A673 (cell line): ENCODE results near the gene AKIRIN1. TPM values are rescaled to one million over a fixed set of nuclear protein-coding genes. Genes with fewer than 3 reads are reported as not detected.
A peak's percentile ranks its signal among the peaks of the same experiment; 100 is the strongest.

Source experiments
- BruUV-seq: library from RNA; stranded (reverse); fragments of 400-500 nt; replicated peaks from 2 replicates; lab custom pipeline; 2021; lab: Mats Ljungman, UMichigan
- CTCF ChIA-PET: fragments of 300-600 bp; sonication (Branson Sonifier 250); formaldehyde crosslinking; loops from one replicate; lab custom pipeline; 2022; ENCODE audit warnings: antibody characterized with exemption; lab: Charles Lee
- POLR2A ChIA-PET: fragments of 300-600 bp; sonication (Branson Sonifier 250); formaldehyde crosslinking; loops from one replicate; lab custom pipeline; 2022; ENCODE audit warnings: antibody characterized with exemption; ENCODE audit not compliant: low non-redundant PET; lab: Charles Lee
- DNase-seq: peaks from one replicate; pipeline ENCODE4 v3.0.0-alpha.2; 2015; ENCODE audit warnings: low spot score
- H3K27ac ChIP-seq: fragments of 200-600 bp; sonication (generic); 2 replicates; pipeline ENCODE4 v1.5.1; 2016; ENCODE audit warnings: mixed run types, low read depth, mild to moderate bottlenecking, mixed read lengths, antibody characterized with exemption, low read length; ENCODE audit not compliant: poor library complexity, severe bottlenecking
- H3K27me3 ChIP-seq: fragments of 200-600 bp; sonication (generic); replicated peaks from 2 replicates; pipeline ENCODE4 v1.6.1; 2017; ENCODE audit warnings: mixed run types, low read depth, mild to moderate bottlenecking, mixed read lengths, antibody characterized with exemption, low read length; ENCODE audit not compliant: insufficient read depth, poor library complexity
- H3K36me3 ChIP-seq: fragments of 200-600 bp; sonication (generic); 2 replicates; pipeline ENCODE4 v1.6.1; 2016; ENCODE audit warnings: mixed run types, mild to moderate bottlenecking, mixed read lengths, antibody characterized with exemption, low read length; ENCODE audit not compliant: insufficient read depth, poor library complexity, severe bottlenecking
- H3K4me1 ChIP-seq: fragments of 200-600 bp; sonication (generic); 2 replicates; pipeline ENCODE4 v1.6.1; 2017; ENCODE audit warnings: mixed run types, mild to moderate bottlenecking, mixed read lengths, antibody characterized with exemption, low read length; ENCODE audit not compliant: insufficient read depth, poor library complexity, severe bottlenecking
- H3K4me3 ChIP-seq: fragments of 200-600 bp; sonication (generic); 2 replicates; pipeline ENCODE4 v1.5.1; 2016; ENCODE audit warnings: low read depth, mixed run types, mild to moderate bottlenecking, mixed read lengths, low read length; ENCODE audit not compliant: poor library complexity, severe bottlenecking
- H3K9me3 ChIP-seq: fragments of 200-600 bp; sonication (generic); 2 replicates; pipeline ENCODE4 v1.6.1; 2016; ENCODE audit warnings: mixed run types, low read depth, mild to moderate bottlenecking, mixed read lengths, antibody characterized with exemption, low read length; ENCODE audit not compliant: poor library complexity, severe bottlenecking
- CTCF ChIP-seq: fragments of 300-800, 200-600 bp; sonication (generic); conservative IDR thresholded peaks from 2 replicates; pipeline ENCODE4 v1.5.1; 2017; ENCODE audit warnings: low read depth, mild to moderate bottlenecking, antibody characterized with exemption, low read length, moderate library complexity, mixed read lengths
- EZH2 ChIP-seq: fragments of 200-600 bp; sonication (generic); IDR thresholded peaks from 2 replicates; pipeline ENCODE4 v1.6.1; 2017; ENCODE audit warnings: borderline replicate concordance, low read depth, mild to moderate bottlenecking, mixed read lengths, antibody characterized with exemption, low read length; ENCODE audit not compliant: poor library complexity, severe bottlenecking
- intact Hi-C: fragments of 100-400 bp; cut with micrococcal nuclease; formaldehyde crosslinking; loops from one replicate; pipeline ENCODE4 v1.10.0; 2022; ENCODE audit not compliant: unreplicated experiment
- total RNA-seq: library from RNA; stranded (reverse); gene quantifications from 2 replicates; pipeline ENCODE4 v1.2.3, GENCODE V29; 2021

AKIRIN1 gene
- total RNA-seq, 1 experiment from 2014 or later: 87.0 TPM

GRCh38 chr1:38992412-38993111 is 1.5 kb downstream of the AKIRIN1 start:
- CTCF ChIA-PET: no interaction called here

GRCh38 chr1:38994196-38994595 is 3.1 kb downstream of the AKIRIN1 start:
- BruUV-seq: no TSS peak
- intact Hi-C loops: loop anchor here (5.0 kb wide), 1 partner anchor 122 kb away; the partner anchor contains the start of gene MYCBP
- no peaks in the 10 kb centered on the region for H3K27me3 ChIP-seq
- POLR2A ChIA-PET: interaction anchor here (0.6 kb wide), 1 partner anchor 27 kb away, joined by 6 read pairs; no protein-coding TSS in a partner anchor
- no peaks in the 10 kb centered on the region for H3K9me3 ChIP-seq
- CTCF ChIA-PET: interaction anchor here (0.6 kb wide), 1 partner anchor 430 kb away, joined by 3 read pairs; no protein-coding TSS in a partner anchor
- H3K4me1 ChIP-seq: peaks cover 22% of the 10 kb centered on the region
- no peak overlapping the region for H3K27ac ChIP-seq
- H3K4me3 ChIP-seq: no peak overlapping the region
- no peak for TF ChIP-seq CTCF
- TF ChIP-seq EZH2: no peak
- peaks cover 43% of the 10 kb centered on the region for H3K36me3 ChIP-seq
- DNase-seq: no peak

More at GRCh38 chr1:38992412-38993111, 1.5 kb downstream of the AKIRIN1 start:
- TF ChIP-seq EZH2 (no peak), CTCF (no peak)
- Histone ChIP-seq H3K27me3 (no peaks in the 10 kb centered on the region), H3K9me3 (no peaks in the 10 kb centered on the region), H3K36me3 (peaks cover 27% of the 10 kb centered on the region), H3K27ac (peak overlapping the region; percentile 98), H3K4me1 (peaks cover 20% of the 10 kb centered on the region), H3K4me3 (peak overlapping the region; percentile 99)
- POLR2A ChIA-PET: no interaction called here
- DNase-seq: no peak
- TSS peak; percentile 54 for BruUV-seq
- intact Hi-C loops: loop anchor here (5.0 kb wide), 1 partner anchor 120 kb away; the partner anchor contains the start of gene MYCBP

GRCh38 chr1:38997034-38997900 is 6.2 kb downstream of the AKIRIN1 start:
- no peak for DNase-seq
- intact Hi-C loops: no loop called here
- Histone ChIP-seq H3K4me3 (no peak overlapping the region), H3K27ac (peak overlapping the region; percentile 53), H3K9me3 (no peaks in the 10 kb centered on the region), H3K4me1 (peaks cover 16% of the 10 kb centered on the region), H3K36me3 (peaks cover 73% of the 10 kb centered on the region), H3K27me3 (no peaks in the 10 kb centered on the region)
- CTCF ChIA-PET: interaction anchor here (0.6 kb wide), 1 partner anchor 17 kb away, joined by 4 read pairs; no protein-coding TSS in a partner anchor
- TF ChIP-seq CTCF (no peak), EZH2 (no peak)
- POLR2A ChIA-PET: interaction anchor here (0.6 kb wide), 1 partner anchor 658 kb away, joined by 3 read pairs; no protein-coding TSS in a partner anchor
- no TSS peak for BruUV-seq
